Activated CD4-positive, alpha-beta T cell treated with anti-CD3 and anti-CD28 coated beads, Interleukin-2, amount 50 U/mL, for 4 hours (primary cell): Measurements from ENCODE around the gene SLC35B2.

Experiments
- DNase-seq, 2 experiments: peaks; one replicate each; pipeline ENCODE4 v3.0.0-alpha.2; 2020

SLC35B2 gene

GRCh38 chr6:44266347-44266746, 9.0 kb upstream of the SLC35B2 start:
- no peak for DNase-seq

- no peak for DNase-seq
Measured at GRCh38 chr6:44265722-44266233, 8.4 kb upstream of the SLC35B2 start.

GRCh38 chr6:44265007-44265721, 7.8 kb upstream of the SLC35B2 start, which contains the start of gene NFKBIE:
Gene NFKBIE, minus strand, starts transcription at chr6:44265551. Its CDS starts 205 bp downstream, at chr6:44265346.
- DNase-seq = peak; percentile 92 to 94

GRCh38 chr6:44264154-44265006, 7.1 kb upstream of the SLC35B2 start:
- DNase-seq = peak in 1 of 2 experiments; percentile 55

GRCh38 chr6:44263354-44264100, 6.2 kb upstream of the SLC35B2 start:
- DNase-seq = peak in 1 of 2 experiments; percentile 12

- DNase-seq = no peak
Measured at GRCh38 chr6:44262467-44263353, 5.4 kb upstream of the SLC35B2 start.

GRCh38 chr6:44261581-44261980, 4.3 kb upstream of the SLC35B2 start:
- DNase-seq = no peak

GRCh38 chr6:44260451-44261297, 3.3 kb upstream of the SLC35B2 start:
- no peak for DNase-seq

GRCh38 chr6:44260011-44260410, 2.7 kb upstream of the SLC35B2 start:
- DNase-seq = no peak

- no peak for DNase-seq
Measured at GRCh38 chr6:44258921-44259320, 1.6 kb upstream of the SLC35B2 start.

- no peak for DNase-seq
Measured at GRCh38 chr6:44258325-44258863, 1.1 kb upstream of the SLC35B2 start.

GRCh38 chr6:44257753-44258324, 511 bp upstream of the SLC35B2 start:
- no peak for DNase-seq

- DNase-seq = no peak
Measured at GRCh38 chr6:44256775-44257024, 628 bp downstream of the SLC35B2 start.

- peak; percentile 13 to 28 for DNase-seq
Measured at GRCh38 chr6:44255871-44256774, 1.2 kb downstream of the SLC35B2 start.

- peak; percentile 29 to 30 for DNase-seq
Measured at GRCh38 chr6:44255105-44255808, 2.1 kb downstream of the SLC35B2 start.

- peak in 1 of 2 experiments; percentile 18 for DNase-seq
Measured at GRCh38 chr6:44254191-44255104, 2.9 kb downstream of the SLC35B2 start.

- DNase-seq = peak; percentile 52 to 55
Measured at GRCh38 chr6:44253307-44254101, 3.8 kb downstream of the SLC35B2 start.
